Embryonic facial prominence (tissue), 1 donor: ENCODE data around the gene BOD1.

Experiments
- DNase-seq: peaks from one replicate; pipeline ENCODE4 v3.0.0-alpha.2; 2016; ENCODE audit errors: extremely low spot score

The BOD1 gene

GRCh38 chr5:173640156-173640804 lies 23.8 kb upstream of the BOD1 start:
- DNase-seq = no peak

- no peak for DNase-seq
These were observed 21.9 kb upstream of the BOD1 start for GRCh38 chr5:173638126-173639040.

- DNase-seq = no peak
These were observed 20.9 kb upstream of the BOD1 start for GRCh38 chr5:173637340-173637739.

- no peak for DNase-seq
These were observed 18.1 kb upstream of the BOD1 start for GRCh38 chr5:173634465-173634983.

- DNase-seq = no peak
These were observed 16.9 kb upstream of the BOD1 start for GRCh38 chr5:173633304-173633703.

- no peak for DNase-seq
These were observed 15.0 kb upstream of the BOD1 start for GRCh38 chr5:173631478-173631877.

- DNase-seq = no peak
These were observed 14.4 kb upstream of the BOD1 start for GRCh38 chr5:173630724-173631365.

- DNase-seq = no peak
These were observed 13.2 kb upstream of the BOD1 start for GRCh38 chr5:173629628-173630027.

GRCh38 chr5:173628501-173628900 lies 12.1 kb upstream of the BOD1 start:
- no peak for DNase-seq

- no peak for DNase-seq
These were observed 11.5 kb upstream of the BOD1 start for GRCh38 chr5:173627860-173628392.

GRCh38 chr5:173627271-173627670 lies 10.8 kb upstream of the BOD1 start:
- DNase-seq = no peak

GRCh38 chr5:173626505-173626820 lies 10.0 kb upstream of the BOD1 start:
- no peak for DNase-seq

GRCh38 chr5:173625673-173626504 lies 9.4 kb upstream of the BOD1 start:
- DNase-seq = no peak

GRCh38 chr5:173625261-173625660 lies 8.8 kb upstream of the BOD1 start:
- no peak for DNase-seq

- no peak for DNase-seq
These were observed 7.8 kb upstream of the BOD1 start for GRCh38 chr5:173624282-173624681.

- no peak for DNase-seq
These were observed 7.3 kb upstream of the BOD1 start for GRCh38 chr5:173623789-173624188.

GRCh38 chr5:173623296-173623771 lies 6.9 kb upstream of the BOD1 start:
- DNase-seq = no peak

GRCh38 chr5:173622183-173623047 lies 6.0 kb upstream of the BOD1 start:
- no peak for DNase-seq

- DNase-seq = no peak
These were observed 4.3 kb upstream of the BOD1 start for GRCh38 chr5:173620784-173621183.

GRCh38 chr5:173618927-173619519 lies 2.6 kb upstream of the BOD1 start:
- DNase-seq = peak; percentile 77
